HepG2 (cell line): Measurements from ENCODE around the gene DOCK3. TPM values are rescaled to one million over a fixed set of nuclear protein-coding genes. Genes with fewer than 3 reads are reported as not detected.

ENCODE experiments used
- ATAC-seq: fragments of 200-7000 bp; cut with Tn5 transposase; 3 replicates; pipeline ENCODE4 v1.9.1; 2020; ENCODE audit warnings: mild to moderate bottlenecking, moderate library complexity
- BruUV-seq: library from RNA; stranded (reverse); fragments of 400-500 nt; replicated peaks from 2 replicates; lab custom pipeline; 2021; lab: Mats Ljungman, UMichigan
- CTCF ChIA-PET: fragments of 300-600 bp; formaldehyde crosslinking; extraction: SDS; loops from one replicate; lab custom pipeline; 2021; ENCODE audit warnings: low total read pairs, inconsistent platforms, low intra/inter-chr PET ratio; lab: Yijun Ruan, JAX
- POLR2A ChIA-PET: fragments of 350-600 bp; sonication (Branson Sonifier 250); formaldehyde crosslinking; loops from one replicate; lab custom pipeline; 2020; ENCODE audit warnings: antibody characterized with exemption, inconsistent platforms; lab: Yijun Ruan, JAX
- DNase-seq: peaks from one replicate; pipeline ENCODE4 v3.0.0-alpha.2; 2015; ENCODE audit warnings: low spot score
- FAIRE-seq: peaks from 3 replicates; lab custom pipeline; 2011; peaks lifted over from hg19 to GRCh38; lab: Jason Lieb, UNC
- H2AFZ ChIP-seq: one replicate; pipeline ENCODE4 v1.6.1; 2011; ENCODE audit warnings: low read length, inconsistent platforms
- H3K27ac ChIP-seq: fragments of 300-600 bp; 3 replicates; pipeline ENCODE4 v1.8.0; 2011; ENCODE audit warnings: mixed run types, mild to moderate bottlenecking, mixed read lengths, low read length, inconsistent platforms; ENCODE audit not compliant: insufficient read depth; ENCODE audit errors: extremely low read length
- H3K27me3 ChIP-seq, 2 experiments: fragments of 200-600 bp in 1 of 2; 2 replicates in 1 of 2; 3 replicates in 1 of 2; pipeline versions ENCODE4 v1.6.0 to v1.8.0; 2011; ENCODE audit warnings: low read length in 2 of 2, mild to moderate bottlenecking in 2 of 2, moderate library complexity in 2 of 2, inconsistent platforms in 1 of 2; ENCODE audit not compliant: insufficient read depth in 2 of 2, control insufficient read depth in 1 of 2
- H3K36me3 ChIP-seq, 2 experiments: fragments of 200-600 bp in 1 of 2; replicated peaks in 1 of 2; 2 replicates in 1 of 2; 3 replicates in 1 of 2; pipeline versions ENCODE4 v1.5.1 to v1.8.0; 2011; ENCODE audit warnings: low read length in 2 of 2, inconsistent platforms in 1 of 2; ENCODE audit not compliant: insufficient read depth in 2 of 2, control insufficient read depth in 1 of 2
- H3K4me1 ChIP-seq: 2 replicates; pipeline ENCODE4 v1.5.1; 2012; ENCODE audit warnings: low read length, inconsistent platforms; ENCODE audit not compliant: insufficient read depth
- H3K4me2 ChIP-seq: 2 replicates; pipeline ENCODE4 v1.6.0; 2011; ENCODE audit warnings: low read depth, low read length, inconsistent platforms
- H3K4me3 ChIP-seq, 3 experiments: fragments of 200-600 bp in 1 of 3; sonication (generic), shearing (Covaris generic) in 1 of 3; replicated peaks in 1 of 3; 2 replicates each; pipeline ENCODE4 v1.5.1; 2011 to 2016; ENCODE audit warnings: low read length in 3 of 3, inconsistent platforms in 2 of 3, low read depth in 2 of 3, mild to moderate bottlenecking in 2 of 3, control low read depth in 1 of 3, mixed read lengths in 1 of 3; ENCODE audit not compliant: insufficient read depth in 1 of 3
- H3K79me2 ChIP-seq: one replicate; pipeline ENCODE4 v1.6.1; 2011; ENCODE audit warnings: low read length, inconsistent platforms; ENCODE audit not compliant: insufficient read depth
- H3K9ac ChIP-seq: 2 replicates; pipeline ENCODE4 v1.6.0; 2011; ENCODE audit warnings: mild to moderate bottlenecking, low read depth, low read length, inconsistent platforms; ENCODE audit not compliant: insufficient read depth
- H3K9me3 ChIP-seq: 2 replicates; pipeline ENCODE4 v1.5.1; 2012; ENCODE audit warnings: mild to moderate bottlenecking, low read length
- H4K20me1 ChIP-seq: 2 replicates; pipeline ENCODE4 v1.6.0; 2011; ENCODE audit warnings: inconsistent platforms, mild to moderate bottlenecking, low read length, moderate library complexity; ENCODE audit not compliant: insufficient read depth
- RXRA ChIP-seq: sonication (generic); formaldehyde crosslinking; IDR thresholded peaks from 2 replicates; pipeline ENCODE4 v1.5.1; 2020; ENCODE audit warnings: missing genetic modification reagents
- ZBTB40 ChIP-seq, 2 experiments: fragments of 450-650 bp in 1 of 2; sonication (generic) in 1 of 2; formaldehyde crosslinking in 1 of 2; IDR thresholded peaks; 2 replicates each; pipeline versions ENCODE4 v1.6.1 to v1.8.0; 2016 to 2022; ENCODE audit warnings: antibody characterized with exemption in 1 of 2, mild to moderate bottlenecking in 1 of 2, missing genetic modification reagents in 1 of 2
- in situ Hi-C: cut with HindIII; loops from 2 replicates; pipeline ENCODE4 v1.10.0; 2017; ENCODE audit warnings: low pct_unique_long_range_greater_than_20kb; ENCODE audit not compliant: extremely low pct_ligation_motif_present
- intact Hi-C: fragments of 100-400 bp; cut with micrococcal nuclease; formaldehyde crosslinking; loops from one replicate; pipeline ENCODE4 v1.10.0; 2022; ENCODE audit not compliant: unreplicated experiment
- polyA plus RNA-seq, 8 experiments: library from polyadenylated mRNA; depleted of rRNA in 3 of 8; stranded (reverse) in 7 of 8; unstranded in 1 of 8; fragments of >200 nt; fragmentation: Illumina TruSeq in 4 of 8; extraction: Trizol in 4 of 8; gene quantifications; 2 replicates each; pipeline versions ENCODE4 v1.2.1 to v1.2.3, GENCODE V29; 2011 to 2016; ENCODE audit warnings: low read depth in 4 of 8, missing spikeins in 1 of 8, mixed read lengths in 1 of 8; ENCODE audit not compliant: insufficient read depth in 1 of 8
- total RNA-seq, 5 experiments: library from RNA; depleted of rRNA; stranded (reverse); fragments of >200 nt; fragmentation: Illumina TruSeq; extraction: Trizol; gene quantifications; 2 replicates each; pipeline ENCODE4 v1.2.3, GENCODE V29; 2016; ENCODE audit warnings: low read depth in 1 of 5

DOCK3 gene
- total and polyA plus RNA-seq, 2 of the 13 experiments (the other 11 are each of a cell fraction or from before 2014, with no cell fraction given) = not detected

- no peaks in the 10 kb centered on the region for H3K9me3 ChIP-seq
- in situ Hi-C loops (no loop called here), intact Hi-C loops (no loop called here)
- H3K4me1 ChIP-seq = no peaks in the 10 kb centered on the region
- H3K9ac ChIP-seq = no peak overlapping the region
- H2AFZ ChIP-seq = no peak overlapping the region
- no peaks in the 10 kb centered on the region for H3K36me3 ChIP-seq
- TF ChIP-seq RXRA (CRISPR knock-in tag) (no peak), ZBTB40 (IDR thresholded peaks at IDR 0.05) (no peak), ZBTB40 (CRISPR knock-in tag; IDR thresholded peaks at IDR 0.05) (no peak)
- CTCF ChIA-PET = no interaction called here
- no peaks in the 10 kb centered on the region for H3K27me3 ChIP-seq
- H3K27ac ChIP-seq = no peak overlapping the region
- no peaks in the 10 kb centered on the region for H4K20me1 ChIP-seq
- no peak overlapping the region for H3K4me3 ChIP-seq
- FAIRE-seq (no peak), DNase-seq (no peak), ATAC-seq (no peak)
- POLR2A ChIA-PET = no interaction called here
- no peaks in the 10 kb centered on the region for H3K79me2 ChIP-seq
- no TSS peak for BruUV-seq
- no peak overlapping the region for H3K4me2 ChIP-seq
Observed at GRCh38 chr3:51269466-51269865, 594.7 kb downstream of the DOCK3 start.
